ENCODE measurements around the gene TNFAIP1.

DNA sequence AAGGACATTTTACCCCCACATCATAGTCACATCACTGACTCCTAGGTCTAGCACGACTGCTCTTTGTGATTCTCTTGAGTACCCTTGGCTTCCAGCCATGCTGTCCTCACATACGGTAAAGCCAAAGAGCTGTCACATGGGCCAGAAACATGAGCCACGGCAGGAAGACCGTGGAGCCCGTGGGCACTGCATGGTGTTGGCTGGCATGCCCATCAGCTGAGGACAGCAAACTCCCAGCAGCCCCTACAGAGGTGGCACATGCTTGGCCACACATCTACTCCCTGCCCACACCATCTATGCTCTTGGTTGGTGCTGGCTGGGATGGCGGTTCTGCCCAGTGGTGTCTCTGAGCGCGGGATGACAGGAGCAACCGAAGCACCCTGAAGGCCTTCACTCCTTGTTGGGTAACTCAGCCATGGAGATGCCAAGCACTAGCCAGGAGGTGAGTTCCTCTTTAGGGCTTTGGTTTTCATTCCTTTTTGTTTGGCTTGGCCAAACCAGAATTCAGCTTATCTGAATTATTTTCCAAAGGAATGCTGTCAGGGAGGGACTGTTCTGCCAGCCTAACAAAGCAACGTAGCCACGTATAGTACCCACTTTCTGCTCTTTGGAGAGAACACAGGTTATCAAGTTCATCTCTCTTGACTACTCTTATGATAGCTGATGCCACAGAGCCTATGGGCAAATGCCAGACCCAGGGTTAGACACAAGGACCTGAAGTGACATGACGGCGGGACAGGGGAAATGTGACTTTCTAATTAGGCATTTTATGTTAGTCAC, 10.0 kb downstream of the TNFAIP1 start:
- TF ChIP-seq, protein P1, sequence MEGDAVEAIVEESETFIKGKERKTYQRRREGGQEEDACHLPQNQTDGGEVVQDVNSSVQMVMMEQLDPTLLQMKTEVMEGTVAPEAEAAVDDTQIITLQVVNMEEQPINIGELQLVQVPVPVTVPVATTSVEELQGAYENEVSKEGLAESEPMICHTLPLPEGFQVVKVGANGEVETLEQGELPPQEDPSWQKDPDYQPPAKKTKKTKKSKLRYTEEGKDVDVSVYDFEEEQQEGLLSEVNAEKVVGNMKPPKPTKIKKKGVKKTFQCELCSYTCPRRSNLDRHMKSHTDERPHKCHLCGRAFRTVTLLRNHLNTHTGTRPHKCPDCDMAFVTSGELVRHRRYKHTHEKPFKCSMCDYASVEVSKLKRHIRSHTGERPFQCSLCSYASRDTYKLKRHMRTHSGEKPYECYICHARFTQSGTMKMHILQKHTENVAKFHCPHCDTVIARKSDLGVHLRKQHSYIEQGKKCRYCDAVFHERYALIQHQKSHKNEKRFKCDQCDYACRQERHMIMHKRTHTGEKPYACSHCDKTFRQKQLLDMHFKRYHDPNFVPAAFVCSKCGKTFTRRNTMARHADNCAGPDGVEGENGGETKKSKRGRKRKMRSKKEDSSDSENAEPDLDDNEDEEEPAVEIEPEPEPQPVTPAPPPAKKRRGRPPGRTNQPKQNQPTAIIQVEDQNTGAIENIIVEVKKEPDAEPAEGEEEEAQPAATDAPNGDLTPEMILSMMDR (conservative IDR thresholded peaks at IDR 0.05; ENCODE audit: low read depth, low read length) = no peak
- no peak for TF ChIP-seq EZH2 (IDR thresholded peaks at IDR 0.05; ENCODE audit: low read length, unreplicated experiment)

Data from PC-3 (cell line).